M059J (cell line): ENCODE data around the gene PHF24. TPM values are rescaled to one million over a fixed set of nuclear protein-coding genes. Genes with fewer than 3 reads are reported as not detected.
"Not testable (repeated sequence)": the region's sequence is repeated elsewhere in the genome, so short reads cannot be mapped to it uniquely, and the experiment has no call there.

Source experiments
- DNase-seq: peaks from one replicate; pipeline ENCODE4 v3.0.0-alpha.2; 2012; ENCODE audit warnings: low read depth
- total RNA-seq: library from RNA; depleted of rRNA; stranded (reverse); fragments of >200 nt; shearing (Covaris generic); gene quantifications from 2 replicates; pipeline ENCODE4 v1.2.3, GENCODE V29; 2014; rRNA removed

PHF24 gene
- total RNA-seq, 1 experiment from 2014 or later = not detected

- DNase-seq = no peak
These were observed 38.8 kb downstream of the PHF24 start for GRCh38 chr9:34996905-34997279.

DNA sequence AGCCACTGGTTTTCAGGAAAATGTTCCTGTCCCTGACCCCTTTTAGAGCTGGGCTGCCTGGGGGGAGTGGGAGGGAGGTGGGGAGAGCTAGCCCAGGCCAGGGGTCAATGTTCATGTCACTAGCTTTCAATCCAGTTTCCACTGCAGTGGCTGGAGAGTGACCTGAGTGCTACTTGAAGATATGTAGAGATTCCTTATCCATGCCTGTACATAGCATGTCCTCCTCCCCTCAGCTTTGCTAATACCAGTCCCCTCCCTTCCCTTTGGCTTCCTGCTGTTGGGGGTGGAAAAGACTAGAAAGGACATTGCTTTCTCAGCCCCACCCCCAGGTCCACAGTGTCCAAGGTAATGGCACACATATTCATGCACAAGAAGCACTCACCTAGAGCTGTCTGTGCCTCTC lies 39.3 kb downstream of the PHF24 start:
- DNase-seq = no peak

GRCh38 chr9:34998266-34998665 lies 40.2 kb downstream of the PHF24 start:
- DNase-seq = no peak

DNA sequence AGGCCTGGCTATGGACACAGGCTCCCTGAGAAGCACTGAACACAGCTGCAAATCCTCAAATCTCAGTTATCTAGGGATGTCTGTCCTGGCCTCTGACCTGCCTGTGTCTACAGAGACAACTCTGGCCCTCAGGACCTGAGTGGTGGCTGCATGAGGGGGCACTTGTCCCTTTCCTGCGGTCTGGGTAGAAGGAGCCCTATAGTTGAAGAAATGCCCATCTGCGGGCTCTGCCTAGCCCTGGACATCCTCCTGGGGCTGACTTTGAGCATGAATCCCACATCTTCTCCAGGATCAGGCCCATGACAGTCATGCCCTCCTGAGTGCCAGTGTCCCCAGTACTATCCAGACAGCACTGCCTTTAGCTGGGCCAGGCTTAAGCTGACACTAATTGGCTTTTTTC lies 41.5 kb downstream of the PHF24 start:
- DNase-seq = no peak

DNA sequence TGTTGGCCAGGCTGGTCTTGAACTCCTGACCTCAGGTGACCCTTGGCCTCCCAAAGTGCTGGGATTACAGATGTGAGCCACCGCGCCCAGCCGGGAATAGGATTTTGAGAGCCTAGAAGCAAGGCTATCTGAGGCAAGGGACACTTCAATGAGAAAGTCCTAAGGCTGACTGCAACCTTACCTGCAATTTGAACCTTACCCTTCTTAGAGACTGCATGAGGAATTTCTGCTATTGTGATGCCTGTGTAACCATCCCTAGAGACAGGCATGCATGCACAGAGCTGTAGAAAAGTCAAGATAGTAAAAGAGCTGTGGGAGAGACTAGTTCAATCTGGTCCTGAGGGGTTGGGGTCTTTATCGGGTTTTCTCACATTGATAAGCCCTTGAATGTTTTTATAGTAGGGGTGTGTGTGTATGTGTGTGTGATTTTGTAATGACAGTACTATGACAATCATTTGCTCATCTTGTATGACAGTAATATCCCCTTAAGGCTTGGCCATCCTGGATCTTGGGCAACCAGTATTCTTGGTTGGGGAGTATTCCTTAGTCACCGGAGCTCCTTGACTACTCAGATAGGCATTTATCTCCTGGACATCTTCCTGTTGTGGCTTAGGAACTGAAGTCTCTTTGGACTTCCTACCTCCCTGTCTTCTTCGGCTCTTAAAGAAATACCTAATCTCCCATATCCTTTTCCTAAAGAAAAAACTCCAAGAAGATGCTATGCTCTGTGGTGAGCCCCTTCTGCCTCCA lies 42.6 kb downstream of the PHF24 start:
- DNase-seq = peak; percentile 81

GRCh38 chr9:35001285-35001677 lies 43.2 kb downstream of the PHF24 start:
- DNase-seq = no peak

- DNase-seq = peak; percentile 67
These were observed 43.9 kb downstream of the PHF24 start for GRCh38 chr9:35001803-35002502.

GRCh38 chr9:35002623-35003022 lies 44.5 kb downstream of the PHF24 start:
- no peak for DNase-seq

DNA sequence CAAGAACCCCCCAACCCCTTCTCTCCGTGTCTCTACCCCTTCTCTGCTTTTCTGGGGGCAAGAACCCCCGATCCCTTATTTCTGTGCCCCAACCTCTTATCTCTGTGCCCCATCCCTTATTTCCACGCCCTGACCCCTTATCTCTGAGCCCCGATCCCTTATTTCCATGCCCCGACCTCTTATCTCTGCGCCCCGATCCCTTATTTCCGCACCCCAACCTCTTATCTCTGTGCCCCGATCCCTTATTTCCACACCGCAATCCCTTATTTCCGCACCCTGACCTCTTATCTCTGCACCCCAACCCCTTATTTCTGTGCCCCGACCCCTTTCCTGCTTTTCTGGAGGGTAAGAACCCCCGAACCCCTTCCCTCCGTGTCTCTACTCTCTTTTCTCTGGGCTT lies 46.2 kb downstream of the PHF24 start:
- DNase-seq = not testable (repeated sequence)

GRCh38 chr9:35010351-35010958 lies 52.4 kb downstream of the PHF24 start:
- DNase-seq = no peak

DNA sequence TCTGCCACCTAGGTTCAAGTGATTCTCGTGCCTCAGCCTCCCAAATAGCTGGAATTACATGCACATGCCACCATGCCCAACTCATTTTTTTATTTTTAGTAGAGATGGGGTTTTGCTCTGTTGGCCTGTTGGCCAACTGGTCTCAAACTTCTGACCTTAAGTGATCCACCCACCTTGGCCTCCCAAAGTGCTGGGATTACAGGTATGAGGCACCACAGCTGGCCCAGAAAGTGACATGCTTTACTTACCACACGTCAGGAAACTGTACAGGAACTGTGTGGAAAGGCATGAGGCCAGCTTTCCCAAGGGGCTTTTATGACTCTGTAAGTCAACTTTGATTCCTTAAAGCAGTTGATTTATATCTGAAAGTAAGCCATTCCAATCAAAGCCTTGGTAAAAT lies 56.4 kb downstream of the PHF24 start:
- DNase-seq = no peak

- DNase-seq = not testable (repeated sequence)
These were observed 65.4 kb downstream of the PHF24 start for GRCh38 chr9:35023443-35023842.

GRCh38 chr9:35026671-35027070 lies 68.6 kb downstream of the PHF24 start:
- DNase-seq = no peak

- DNase-seq = peak; percentile 38
These were observed 69.3 kb downstream of the PHF24 start for GRCh38 chr9:35027374-35027773.

DNA sequence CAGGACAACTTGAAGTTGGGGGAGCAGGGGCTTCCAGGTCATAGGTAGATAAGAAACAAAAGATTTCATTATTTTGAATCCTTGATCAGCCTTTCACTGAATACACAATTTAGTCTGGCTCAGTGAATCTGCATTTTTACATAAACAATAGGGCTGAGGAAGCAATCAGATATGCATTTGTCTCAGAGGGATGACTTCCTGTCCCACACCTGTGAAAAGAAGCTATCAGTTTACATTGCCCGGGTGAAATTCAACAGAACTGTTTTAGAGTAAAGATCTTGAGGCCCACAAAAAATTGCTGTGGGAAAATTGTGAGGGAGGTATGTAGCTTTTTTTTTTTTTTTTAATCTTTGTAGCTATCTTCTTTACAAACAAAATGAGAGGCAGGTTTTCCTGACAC lies 69.8 kb downstream of the PHF24 start:
- DNase-seq = peak; percentile 43

- DNase-seq = no peak
These were observed 70.3 kb downstream of the PHF24 start for GRCh38 chr9:35028341-35028740.

DNA sequence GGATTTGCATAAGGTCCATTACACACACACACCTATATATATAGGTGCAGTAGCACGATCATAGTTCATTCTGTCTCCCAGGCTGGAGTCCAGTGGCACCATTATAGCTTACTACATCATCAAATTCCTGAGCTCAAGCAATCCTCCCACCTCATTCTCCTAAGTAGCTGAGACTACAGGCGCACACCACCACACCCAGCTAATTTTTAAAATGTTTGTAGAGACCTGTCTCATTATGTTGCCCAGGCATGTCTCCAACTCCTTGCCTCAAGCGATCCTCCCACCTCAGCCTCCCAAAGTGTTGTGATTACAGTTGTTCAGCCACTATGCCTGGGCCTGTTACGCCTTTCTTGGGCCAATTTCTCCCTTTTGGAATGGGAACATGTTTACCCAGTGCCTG lies 71.2 kb downstream of the PHF24 start:
- no peak for DNase-seq

DNA sequence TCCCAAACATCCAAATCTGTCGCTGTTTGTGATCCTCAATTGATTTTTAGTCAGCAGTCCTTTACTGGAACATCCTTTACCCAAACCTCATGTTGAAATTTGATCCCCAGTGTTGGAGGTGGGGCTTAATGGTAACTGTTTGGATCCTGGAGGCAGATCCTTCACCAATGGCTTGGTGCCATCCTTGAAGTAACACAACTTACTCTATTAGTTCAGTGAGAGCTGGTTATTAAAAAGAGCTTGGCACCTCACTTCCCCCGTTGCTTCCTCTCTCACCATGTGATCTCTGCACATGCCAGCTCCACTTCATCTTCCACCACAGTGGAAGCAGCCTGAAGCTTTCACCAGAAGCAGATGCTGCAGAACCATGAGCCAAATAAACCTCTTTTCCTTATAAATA lies 71.8 kb downstream of the PHF24 start:
- DNase-seq = no peak

Other genes with a start within 250 kb of the PHF24 start
- not detected in 2 replicates for gene CCL21, start 248.1 kb upstream of the PHF24 start, total RNA-seq
- gene DNAJB5, start 31.5 kb downstream of the PHF24 start, total RNA-seq = 18.0 and 23.1 TPM in 2 replicates
- gene VCP, start 114.3 kb downstream of the PHF24 start, total RNA-seq = 269 and 438 TPM in 2 replicates
- gene FANCG, start 121.7 kb downstream of the PHF24 start, total RNA-seq = 37.1 and 46.7 TPM in 2 replicates
- 27.5 and 29.2 TPM in 2 replicates for gene PIGO, start 138.3 kb downstream of the PHF24 start, total RNA-seq
- 124 and 135 TPM in 2 replicates for gene STOML2, start 144.8 kb downstream of the PHF24 start, total RNA-seq
- 31.2 and 40.8 TPM in 2 replicates for gene ATOSB, start 157.6 kb downstream of the PHF24 start, total RNA-seq
- gene UNC13B, start 203.7 kb downstream of the PHF24 start, total RNA-seq = 16.1 and 18.5 TPM in 2 replicates